ENCODE results near the gene GSDMA. TPM values are rescaled to one million over a fixed set of nuclear protein-coding genes. Genes with fewer than 3 reads are reported as not detected.

GSDMA gene
- total RNA-seq, 2 experiments from 2014 or later: 0.15 to 0.57 TPM

GRCh38 chr17:40018211-40019121 lies 55.7 kb downstream of the GSDMA start:
- TF ChIP-seq, protein P1, sequence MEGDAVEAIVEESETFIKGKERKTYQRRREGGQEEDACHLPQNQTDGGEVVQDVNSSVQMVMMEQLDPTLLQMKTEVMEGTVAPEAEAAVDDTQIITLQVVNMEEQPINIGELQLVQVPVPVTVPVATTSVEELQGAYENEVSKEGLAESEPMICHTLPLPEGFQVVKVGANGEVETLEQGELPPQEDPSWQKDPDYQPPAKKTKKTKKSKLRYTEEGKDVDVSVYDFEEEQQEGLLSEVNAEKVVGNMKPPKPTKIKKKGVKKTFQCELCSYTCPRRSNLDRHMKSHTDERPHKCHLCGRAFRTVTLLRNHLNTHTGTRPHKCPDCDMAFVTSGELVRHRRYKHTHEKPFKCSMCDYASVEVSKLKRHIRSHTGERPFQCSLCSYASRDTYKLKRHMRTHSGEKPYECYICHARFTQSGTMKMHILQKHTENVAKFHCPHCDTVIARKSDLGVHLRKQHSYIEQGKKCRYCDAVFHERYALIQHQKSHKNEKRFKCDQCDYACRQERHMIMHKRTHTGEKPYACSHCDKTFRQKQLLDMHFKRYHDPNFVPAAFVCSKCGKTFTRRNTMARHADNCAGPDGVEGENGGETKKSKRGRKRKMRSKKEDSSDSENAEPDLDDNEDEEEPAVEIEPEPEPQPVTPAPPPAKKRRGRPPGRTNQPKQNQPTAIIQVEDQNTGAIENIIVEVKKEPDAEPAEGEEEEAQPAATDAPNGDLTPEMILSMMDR (conservative IDR thresholded peaks at IDR 0.05; ENCODE audit: low read length): no peak
- no peak for TF ChIP-seq EZH2phosphoT487 (IDR thresholded peaks at IDR 0.05; ENCODE audit: borderline replicate concordance, low read depth, low read length)
- intact Hi-C loops (cut with micrococcal nuclease; ENCODE audit: unreplicated experiment): no loop called here
- POLR2A ChIA-PET: interaction anchor here (1.0 kb wide), 1 partner anchor 43 kb away, joined by 3 read pairs; no protein-coding TSS in a partner anchor

DNA sequence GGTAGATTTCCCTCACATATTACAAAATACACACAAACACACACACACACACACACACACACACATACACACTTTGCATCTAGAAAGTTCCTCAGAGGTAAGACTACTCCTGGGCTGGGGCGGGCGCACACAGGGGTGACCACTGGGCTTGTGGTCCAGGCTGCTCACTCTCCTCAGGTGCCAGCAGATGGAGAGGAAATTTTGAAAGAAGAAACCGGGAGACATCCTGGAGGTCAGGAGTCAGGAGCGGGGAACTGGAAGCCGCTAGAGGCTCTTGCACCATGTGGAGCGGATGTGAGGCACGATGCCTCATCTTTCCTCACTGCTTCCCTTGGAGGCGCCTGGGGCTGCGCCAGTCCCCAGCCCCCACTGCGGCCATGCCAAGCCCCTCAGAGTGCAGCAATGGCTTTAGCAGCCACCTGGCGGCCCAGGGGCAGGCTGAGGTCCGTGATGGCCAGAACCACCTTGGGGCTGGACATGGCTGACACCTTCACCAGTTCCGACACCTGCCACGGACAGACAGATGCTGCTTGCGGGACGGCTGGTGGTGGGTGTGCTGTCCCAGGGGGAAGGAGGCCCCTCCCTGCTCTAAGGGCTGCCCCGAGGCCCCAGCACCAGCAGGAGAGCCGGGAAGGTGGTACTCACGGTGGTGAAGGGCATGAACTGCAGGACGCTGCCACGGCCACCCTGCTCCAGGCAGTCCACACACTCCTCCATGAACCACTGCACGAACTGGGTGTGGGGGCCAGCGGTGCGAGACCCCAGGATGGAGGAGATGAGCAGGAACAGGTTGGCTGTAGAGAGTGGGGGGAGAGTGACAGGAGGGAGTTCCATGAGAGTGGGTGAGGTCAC lies 56.6 kb downstream of the GSDMA start:
- no peak overlapping the region for H3K4me2 ChIP-seq (ENCODE audit: low read length)
- H3K27ac ChIP-seq (ENCODE audit: low read depth, low read length, poor library complexity, severe bottlenecking): no peak overlapping the region
- no peaks in the 10 kb centered on the region for H3K9me2 ChIP-seq (ENCODE audit: insufficient read depth, low read length)
- no peaks in the 10 kb centered on the region for H4K20me1 ChIP-seq (ENCODE audit: insufficient read depth, low read length)
- BruUV-seq (replicated peaks): TSS peak; percentile 71
- intact Hi-C loops (cut with micrococcal nuclease; ENCODE audit: unreplicated experiment): no loop called here
- no peaks in the 10 kb centered on the region for H3K9me3 ChIP-seq (ENCODE audit: low read length)
- DNase-seq (ENCODE audit: low spot score): no peak
- peaks cover 35% of the 10 kb centered on the region for H3K36me3 ChIP-seq (ENCODE audit: insufficient read depth, low read length)
- H3K79me2 ChIP-seq (ENCODE audit: insufficient read depth, low read depth, low read length): no peaks in the 10 kb centered on the region
- H2AFZ ChIP-seq (ENCODE audit: low read length): no peak overlapping the region
- ChIA-PET POLR2A (interaction anchor here (1.0 kb wide), 1 partner anchor 42 kb away, joined by 3 read pairs; no protein-coding TSS in a partner anchor), CTCF (ENCODE audit: unreplicated experiment) (no interaction called here)
- H3K4me1 ChIP-seq (ENCODE audit: insufficient read depth, low read length, poor library complexity, severe bottlenecking): no peaks in the 10 kb centered on the region
- no peak overlapping the region for H3K4me3 ChIP-seq (ENCODE audit: low read depth, low read length, poor library complexity, severe bottlenecking)
- no peak for TF ChIP-seq EZH2phosphoT487 (IDR thresholded peaks at IDR 0.05; ENCODE audit: borderline replicate concordance, low read depth, low read length)
- TF ChIP-seq, protein P1 (conservative IDR thresholded peaks at IDR 0.05; ENCODE audit: low read length): no peak

More at GRCh38 chr17:40018211-40019121, 55.7 kb downstream of the GSDMA start:
- no peaks in the 10 kb centered on the region for H3K79me2 ChIP-seq (ENCODE audit: insufficient read depth, low read depth, low read length)
- H3K9me3 ChIP-seq (ENCODE audit: low read length): no peaks in the 10 kb centered on the region
- no peak overlapping the region for H3K4me2 ChIP-seq (ENCODE audit: low read length)
- no peak for DNase-seq (ENCODE audit: low spot score)
- no peaks in the 10 kb centered on the region for H4K20me1 ChIP-seq (ENCODE audit: insufficient read depth, low read length)
- H2AFZ ChIP-seq (ENCODE audit: low read length): no peak overlapping the region
- no peak overlapping the region for H3K4me3 ChIP-seq (ENCODE audit: low read depth, low read length, poor library complexity, severe bottlenecking)
- H3K27ac ChIP-seq (ENCODE audit: low read depth, low read length, poor library complexity, severe bottlenecking): no peak overlapping the region
- CTCF ChIA-PET (ENCODE audit: unreplicated experiment): no interaction called here
- H3K9me2 ChIP-seq (ENCODE audit: insufficient read depth, low read length): no peaks in the 10 kb centered on the region
- H3K4me1 ChIP-seq (ENCODE audit: insufficient read depth, low read length, poor library complexity, severe bottlenecking): no peaks in the 10 kb centered on the region
- peaks cover 32% of the 10 kb centered on the region for H3K36me3 ChIP-seq (ENCODE audit: insufficient read depth, low read length)
- BruUV-seq (replicated peaks): no TSS peak

Data from OCI-LY7 (cell line).